ENCODE data around the gene TAS2R42.

GRCh38 chr12:11136075-11136474 is 50.7 kb downstream of the TAS2R42 start:
- TF ChIP-seq CTCF (IDR thresholded peaks at IDR 0.05; ENCODE audit: low read length) (no peak), EZH2 (IDR thresholded peaks at IDR 0.05; ENCODE audit: borderline replicate concordance, low read length) (no peak)

Data from OCI-LY1 (cell line).